Measurements from ENCODE around the gene CLEC1B. TPM values are rescaled to one million over a fixed set of nuclear protein-coding genes. Genes with fewer than 3 reads are reported as not detected.

Gene CLEC1B
- total and polyA plus RNA-seq, 2 of the 13 experiments (the other 11 are each of a cell fraction or from before 2014, with no cell fraction given) = not detected

DNA sequence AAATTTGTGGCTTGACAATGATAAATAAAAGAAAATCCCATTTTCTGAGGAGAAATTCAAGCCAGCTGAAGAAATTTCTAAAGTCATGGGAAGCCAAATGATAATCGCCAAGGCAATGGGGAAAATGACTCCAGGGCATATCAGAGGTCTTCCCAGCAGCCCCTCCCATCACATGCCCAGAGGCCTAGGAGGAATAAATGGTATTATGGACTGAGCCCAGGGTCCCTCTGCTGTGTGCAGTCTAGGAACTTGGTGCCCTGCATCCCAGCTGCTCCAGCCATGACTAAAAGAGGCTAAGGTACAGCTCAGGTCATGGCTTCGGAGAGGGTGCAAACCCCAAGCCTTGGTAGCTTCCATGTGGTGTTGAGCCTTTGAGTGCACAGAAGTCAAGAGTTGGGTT, 23.3 kb downstream of the CLEC1B start:
- H3K4me2 ChIP-seq (ENCODE audit: low read depth, low read length) = no peak overlapping the region
- no peaks in the 10 kb centered on the region for H3K27me3 ChIP-seq (ENCODE audit: control insufficient read depth in 1 of 2, insufficient read depth in 2 of 2, low read length in 2 of 2)
- FAIRE-seq (no peak), ATAC-seq (no peak), DNase-seq (ENCODE audit: low spot score) (no peak)
- H3K9me3 ChIP-seq (ENCODE audit: low read length) = peaks cover 10% of the 10 kb centered on the region; the same call in 1 of the 2 replicates
- H3K79me2 ChIP-seq (ENCODE audit: insufficient read depth, low read length) = no peaks in the 10 kb centered on the region
- H3K4me1 ChIP-seq (ENCODE audit: insufficient read depth, low read length) = no peaks in the 10 kb centered on the region
- H4K20me1 ChIP-seq (ENCODE audit: insufficient read depth, low read length) = no peaks in the 10 kb centered on the region
- WGBS (ENCODE audit: low lambda C conversion rate) = 8% methylated on average over 2 of the region's 2 CpGs
- no peaks in the 10 kb centered on the region for H3K36me3 ChIP-seq (replicated peaks in 1 of 2; ENCODE audit: control insufficient read depth in 1 of 2, insufficient read depth in 2 of 2, low read length in 2 of 2)
- H2AFZ ChIP-seq (ENCODE audit: low read length) = no peak overlapping the region
- in situ Hi-C loops (cut with HindIII; ENCODE audit: extremely low pct_ligation_motif_present, low pct_unique_long_range_greater_than_20kb) (no loop called here), intact Hi-C loops (cut with micrococcal nuclease; ENCODE audit: unreplicated experiment) (no loop called here)
- TF ChIP-seq KLF9 (CRISPR knock-in tag; IDR thresholded peaks at IDR 0.05; ENCODE audit: low read depth) = no peak
- TF ChIP-seq, protein P1, sequence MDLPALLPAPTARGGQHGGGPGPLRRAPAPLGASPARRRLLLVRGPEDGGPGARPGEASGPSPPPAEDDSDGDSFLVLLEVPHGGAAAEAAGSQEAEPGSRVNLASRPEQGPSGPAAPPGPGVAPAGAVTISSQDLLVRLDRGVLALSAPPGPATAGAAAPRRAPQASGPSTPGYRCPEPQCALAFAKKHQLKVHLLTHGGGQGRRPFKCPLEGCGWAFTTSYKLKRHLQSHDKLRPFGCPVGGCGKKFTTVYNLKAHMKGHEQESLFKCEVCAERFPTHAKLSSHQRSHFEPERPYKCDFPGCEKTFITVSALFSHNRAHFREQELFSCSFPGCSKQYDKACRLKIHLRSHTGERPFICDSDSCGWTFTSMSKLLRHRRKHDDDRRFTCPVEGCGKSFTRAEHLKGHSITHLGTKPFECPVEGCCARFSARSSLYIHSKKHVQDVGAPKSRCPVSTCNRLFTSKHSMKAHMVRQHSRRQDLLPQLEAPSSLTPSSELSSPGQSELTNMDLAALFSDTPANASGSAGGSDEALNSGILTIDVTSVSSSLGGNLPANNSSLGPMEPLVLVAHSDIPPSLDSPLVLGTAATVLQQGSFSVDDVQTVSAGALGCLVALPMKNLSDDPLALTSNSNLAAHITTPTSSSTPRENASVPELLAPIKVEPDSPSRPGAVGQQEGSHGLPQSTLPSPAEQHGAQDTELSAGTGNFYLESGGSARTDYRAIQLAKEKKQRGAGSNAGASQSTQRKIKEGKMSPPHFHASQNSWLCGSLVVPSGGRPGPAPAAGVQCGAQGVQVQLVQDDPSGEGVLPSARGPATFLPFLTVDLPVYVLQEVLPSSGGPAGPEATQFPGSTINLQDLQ (CRISPR knock-in tag; IDR thresholded peaks at IDR 0.05) = no peak
- TF ChIP-seq, protein P2, sequence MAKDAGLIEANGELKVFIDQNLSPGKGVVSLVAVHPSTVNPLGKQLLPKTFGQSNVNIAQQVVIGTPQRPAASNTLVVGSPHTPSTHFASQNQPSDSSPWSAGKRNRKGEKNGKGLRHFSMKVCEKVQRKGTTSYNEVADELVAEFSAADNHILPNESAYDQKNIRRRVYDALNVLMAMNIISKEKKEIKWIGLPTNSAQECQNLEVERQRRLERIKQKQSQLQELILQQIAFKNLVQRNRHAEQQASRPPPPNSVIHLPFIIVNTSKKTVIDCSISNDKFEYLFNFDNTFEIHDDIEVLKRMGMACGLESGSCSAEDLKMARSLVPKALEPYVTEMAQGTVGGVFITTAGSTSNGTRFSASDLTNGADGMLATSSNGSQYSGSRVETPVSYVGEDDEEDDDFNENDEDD (CRISPR knock-in tag; IDR thresholded peaks at IDR 0.05; ENCODE audit: borderline replicate concordance) = no peak
- TF ChIP-seq, protein P3, sequence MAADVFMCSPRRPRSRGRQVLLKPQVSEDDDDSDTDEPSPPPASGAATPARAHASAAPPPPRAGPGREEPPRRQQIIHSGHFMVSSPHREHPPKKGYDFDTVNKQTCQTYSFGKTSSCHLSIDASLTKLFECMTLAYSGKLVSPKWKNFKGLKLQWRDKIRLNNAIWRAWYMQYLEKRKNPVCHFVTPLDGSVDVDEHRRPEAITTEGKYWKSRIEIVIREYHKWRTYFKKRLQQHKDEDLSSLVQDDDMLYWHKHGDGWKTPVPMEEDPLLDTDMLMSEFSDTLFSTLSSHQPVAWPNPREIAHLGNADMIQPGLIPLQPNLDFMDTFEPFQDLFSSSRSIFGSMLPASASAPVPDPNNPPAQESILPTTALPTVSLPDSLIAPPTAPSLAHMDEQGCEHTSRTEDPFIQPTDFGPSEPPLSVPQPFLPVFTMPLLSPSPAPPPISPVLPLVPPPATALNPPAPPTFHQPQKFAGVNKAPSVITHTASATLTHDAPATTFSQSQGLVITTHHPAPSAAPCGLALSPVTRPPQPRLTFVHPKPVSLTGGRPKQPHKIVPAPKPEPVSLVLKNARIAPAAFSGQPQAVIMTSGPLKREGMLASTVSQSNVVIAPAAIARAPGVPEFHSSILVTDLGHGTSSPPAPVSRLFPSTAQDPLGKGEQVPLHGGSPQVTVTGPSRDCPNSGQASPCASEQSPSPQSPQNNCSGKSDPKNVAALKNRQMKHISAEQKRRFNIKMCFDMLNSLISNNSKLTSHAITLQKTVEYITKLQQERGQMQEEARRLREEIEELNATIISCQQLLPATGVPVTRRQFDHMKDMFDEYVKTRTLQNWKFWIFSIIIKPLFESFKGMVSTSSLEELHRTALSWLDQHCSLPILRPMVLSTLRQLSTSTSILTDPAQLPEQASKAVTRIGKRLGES (CRISPR knock-in tag; IDR thresholded peaks at IDR 0.05; ENCODE audit: borderline replicate concordance) = no peak
- no peak for TF ChIP-seq SMARCC2 (IDR thresholded peaks at IDR 0.05)
- TF ChIP-seq ZNF629 (CRISPR knock-in tag; conservative IDR thresholded peaks at IDR 0.05) = no peak
- TF ChIP-seq REXO4 (CRISPR knock-in tag; IDR thresholded peaks at IDR 0.05; ENCODE audit: borderline replicate concordance) = no peak
- TF ChIP-seq IRX3 (CRISPR knock-in tag; IDR thresholded peaks at IDR 0.05; ENCODE audit: borderline replicate concordance, low read depth) = no peak
- TF ChIP-seq, protein P4, sequence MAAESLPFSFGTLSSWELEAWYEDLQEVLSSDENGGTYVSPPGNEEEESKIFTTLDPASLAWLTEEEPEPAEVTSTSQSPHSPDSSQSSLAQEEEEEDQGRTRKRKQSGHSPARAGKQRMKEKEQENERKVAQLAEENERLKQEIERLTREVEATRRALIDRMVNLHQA (CRISPR knock-in tag; IDR thresholded peaks at IDR 0.05) = no peak
- TF ChIP-seq ZBTB3 (CRISPR knock-in tag; IDR thresholded peaks at IDR 0.05; ENCODE audit: borderline replicate concordance, low read depth) = no peak
- no peak for TF ChIP-seq KLF13 (CRISPR knock-in tag; IDR thresholded peaks at IDR 0.05)
- no peak for TF ChIP-seq ZIK1 (CRISPR knock-in tag; IDR thresholded peaks at IDR 0.05; ENCODE audit: borderline replicate concordance, low read depth)
- no peak for TF ChIP-seq ZFP90 (CRISPR knock-in tag; IDR thresholded peaks at IDR 0.05; ENCODE audit: borderline replicate concordance)
- POLR2A ChIA-PET = no interaction called here
- no peak overlapping the region for H3K9ac ChIP-seq (ENCODE audit: insufficient read depth, low read depth, low read length)
- no peak overlapping the region for H3K27ac ChIP-seq (ENCODE audit: extremely low read length, insufficient read depth, low read length)
- no TSS peak for BruUV-seq (replicated peaks)
- CTCF ChIA-PET (ENCODE audit: low intra/inter-chr PET ratio, low total read pairs) = no interaction called here
- H3K4me3 ChIP-seq (replicated peaks in 1 of 3; ENCODE audit: insufficient read depth in 1 of 3, low read depth in 2 of 3, low read length in 3 of 3) = no peak overlapping the region

All from HepG2 (cell line).